Measurements from ENCODE around the gene ETS1. TPM values are rescaled to one million over a fixed set of nuclear protein-coding genes. Genes with fewer than 3 reads are reported as not detected.

ETS1 gene
- total RNA-seq, 1 experiment from 2014 or later: 29.9 TPM

DNA sequence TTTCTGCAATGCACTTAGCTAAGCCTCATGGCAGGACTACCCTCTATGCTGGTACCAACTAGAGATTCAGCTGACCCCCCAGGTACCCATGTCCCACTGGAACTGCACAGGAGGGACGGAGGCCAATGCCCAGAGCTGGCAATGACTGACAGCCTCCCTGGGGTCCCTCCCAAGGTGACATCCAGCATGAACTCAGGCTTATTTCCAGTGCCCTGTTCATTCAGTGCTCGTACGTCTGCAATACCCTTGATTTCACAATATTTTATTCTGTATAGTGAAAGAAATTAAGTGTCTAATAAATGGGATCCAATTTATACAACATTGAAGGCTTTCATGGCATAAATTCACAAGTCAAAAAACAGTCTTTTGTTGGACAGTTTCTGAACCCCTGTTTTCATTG lies 20.2 kb downstream of the ETS1 start:
- H3T11ph ChIP-seq (ENCODE audit: low read length): no peak overlapping the region
- Mint-ChIP-seq H3K4me1 (peaks cover 16 to 23% of the 10 kb centered on the region in 2 experiments), H3K27ac (no peak overlapping the region), H3K36me3 (ENCODE audit: insufficient read depth in 1 of 3, low read depth in 3 of 3) (peaks cover 0 to 13% (median 5%) of the 10 kb centered on the region in 3 experiments; a peak in 4 of 7 replicates), H3K4me3 (no peak overlapping the region), H3K27me3 (ENCODE audit: low read depth) (no peaks in the 10 kb centered on the region), H3K9me3 (no peaks in the 10 kb centered on the region)
- TF ChIP-seq, protein P1, sequence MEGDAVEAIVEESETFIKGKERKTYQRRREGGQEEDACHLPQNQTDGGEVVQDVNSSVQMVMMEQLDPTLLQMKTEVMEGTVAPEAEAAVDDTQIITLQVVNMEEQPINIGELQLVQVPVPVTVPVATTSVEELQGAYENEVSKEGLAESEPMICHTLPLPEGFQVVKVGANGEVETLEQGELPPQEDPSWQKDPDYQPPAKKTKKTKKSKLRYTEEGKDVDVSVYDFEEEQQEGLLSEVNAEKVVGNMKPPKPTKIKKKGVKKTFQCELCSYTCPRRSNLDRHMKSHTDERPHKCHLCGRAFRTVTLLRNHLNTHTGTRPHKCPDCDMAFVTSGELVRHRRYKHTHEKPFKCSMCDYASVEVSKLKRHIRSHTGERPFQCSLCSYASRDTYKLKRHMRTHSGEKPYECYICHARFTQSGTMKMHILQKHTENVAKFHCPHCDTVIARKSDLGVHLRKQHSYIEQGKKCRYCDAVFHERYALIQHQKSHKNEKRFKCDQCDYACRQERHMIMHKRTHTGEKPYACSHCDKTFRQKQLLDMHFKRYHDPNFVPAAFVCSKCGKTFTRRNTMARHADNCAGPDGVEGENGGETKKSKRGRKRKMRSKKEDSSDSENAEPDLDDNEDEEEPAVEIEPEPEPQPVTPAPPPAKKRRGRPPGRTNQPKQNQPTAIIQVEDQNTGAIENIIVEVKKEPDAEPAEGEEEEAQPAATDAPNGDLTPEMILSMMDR (conservative IDR thresholded peaks at IDR 0.05): no peak
- H2BK5ac ChIP-seq (ENCODE audit: insufficient read length, low read length): no peak overlapping the region
- H3K79me2 ChIP-seq (ENCODE audit: insufficient read depth, low read length): no peaks in the 10 kb centered on the region
- H4K8ac ChIP-seq (replicated peaks; ENCODE audit: insufficient read length, low read depth, low read length): no peak overlapping the region
- no peak overlapping the region for H2BK120ac ChIP-seq (ENCODE audit: low read depth, low read length, poor library complexity, severe bottlenecking)
- peaks cover 9% of the 10 kb centered on the region; the same call in 1 of the 2 replicates for H3K4me1 ChIP-seq (ENCODE audit: insufficient read depth, low read length)
- H4K91ac ChIP-seq (ENCODE audit: insufficient read length, low read depth, low read length): no peak overlapping the region
- no peaks in the 10 kb centered on the region for H3K79me1 ChIP-seq (ENCODE audit: insufficient read depth, low read depth, low read length, poor library complexity, severe bottlenecking)
- no peaks in the 10 kb centered on the region for H3K23me2 ChIP-seq (ENCODE audit: insufficient read length, low read depth, low read length, poor library complexity, severe bottlenecking)
- H2AFZ ChIP-seq (ENCODE audit: low read length): no peak overlapping the region
- H3K27me3 ChIP-seq (ENCODE audit: insufficient read depth, low read length): no peaks in the 10 kb centered on the region
- H3K18ac ChIP-seq (ENCODE audit: insufficient read length, low read depth, low read length): no peak overlapping the region
- H2BK20ac ChIP-seq (ENCODE audit: low read depth, low read length, poor library complexity, severe bottlenecking): no peak overlapping the region
- H4K20me1 ChIP-seq (ENCODE audit: control insufficient read depth, insufficient read depth, insufficient read length): no peaks in the 10 kb centered on the region
- no peak overlapping the region for H4K5ac ChIP-seq (ENCODE audit: insufficient read length, low read depth, low read length)
- DNase-seq: no peak
- no peak overlapping the region for H3K27ac ChIP-seq (ENCODE audit: insufficient read length, low read depth, low read length)
- H3K14ac ChIP-seq (ENCODE audit: insufficient read depth, low read length): no peak overlapping the region
- no peak overlapping the region for H3K9ac ChIP-seq (ENCODE audit: extremely low read depth, insufficient read length, low read length)
- no peak overlapping the region for H3K4me2 ChIP-seq (ENCODE audit: insufficient read depth, insufficient read length, low read length)
- H2AK5ac ChIP-seq (ENCODE audit: insufficient read length, low read length): no peak overlapping the region
- no CpG with 5 or more reads among the region's 3 CpGs for WGBS (ENCODE audit: extremely low coverage, insufficient read length, low lambda C conversion rate)
- H2BK15ac ChIP-seq (ENCODE audit: low read depth, low read length): no peak overlapping the region
- no peaks in the 10 kb centered on the region for H3K9me3 ChIP-seq (ENCODE audit: control insufficient read depth, low read depth, low read length)
- H3K4ac ChIP-seq (ENCODE audit: low read depth, low read length): no peak overlapping the region
- no peak overlapping the region for H2BK12ac ChIP-seq (ENCODE audit: insufficient read length, low read depth, low read length)
- no peak overlapping the region for H3K56ac ChIP-seq (ENCODE audit: insufficient read length, low read depth, low read length)
- H3K23ac ChIP-seq (ENCODE audit: insufficient read length, low read depth, low read length): no peak overlapping the region

Data from H9 (cell line).